CD4-positive, alpha-beta T cell treated with Interleukin-2 at 100 ng/mL for 4 hours (primary cell): ENCODE measurements around the gene TMEM8B.
A peak's percentile ranks its signal among the peaks of the same experiment; 100 is the strongest.
"Not testable (repeated sequence)": the region's sequence is repeated elsewhere in the genome, so short reads cannot be mapped to it uniquely, and the experiment has no call there.

Experiments
- DNase-seq: peaks from one replicate; pipeline ENCODE4 v3.0.0-alpha.2; 2020; ENCODE audit warnings: low spot score

The TMEM8B gene

GRCh38 chr9:35868933-35869332 lies 39.9 kb downstream of the TMEM8B start:
- no peak for DNase-seq

- DNase-seq: no peak
These were observed 40.7 kb downstream of the TMEM8B start for GRCh38 chr9:35869621-35870216.

- DNase-seq: no peak
These were observed 41.4 kb downstream of the TMEM8B start, which contains the start of gene OR13J1 for GRCh38 chr9:35870351-35870923. OR13J1 (minus strand) TSS chr9:35870401; CDS start chr9:35870401, 0 bp downstream.

GRCh38 chr9:35871545-35871944 lies 42.5 kb downstream of the TMEM8B start:
- DNase-seq: no peak

GRCh38 chr9:35872505-35872904 lies 43.5 kb downstream of the TMEM8B start:
- DNase-seq: no peak

GRCh38 chr9:35882263-35882848 lies 53.3 kb downstream of the TMEM8B start:
- peak; percentile 77 for DNase-seq

GRCh38 chr9:35882996-35883395 lies 54.0 kb downstream of the TMEM8B start:
- no peak for DNase-seq

GRCh38 chr9:35884908-35885307 lies 55.9 kb downstream of the TMEM8B start:
- DNase-seq: not testable (repeated sequence)

GRCh38 chr9:35891646-35892045 lies 62.6 kb downstream of the TMEM8B start:
- DNase-seq: no peak

- no peak for DNase-seq
These were observed 63.0 kb downstream of the TMEM8B start for GRCh38 chr9:35892051-35892450.

- DNase-seq: no peak
These were observed 67.5 kb downstream of the TMEM8B start for GRCh38 chr9:35896570-35896969.

- not testable (repeated sequence) for DNase-seq
These were observed 68.5 kb downstream of the TMEM8B start for GRCh38 chr9:35897376-35898099.

- DNase-seq: no peak
These were observed 69.3 kb downstream of the TMEM8B start for GRCh38 chr9:35898337-35898736.

- no peak for DNase-seq
These were observed 70.0 kb downstream of the TMEM8B start for GRCh38 chr9:35899021-35899420.

- DNase-seq: peak; percentile 73
These were observed 74.0 kb downstream of the TMEM8B start for GRCh38 chr9:35903049-35903448.

GRCh38 chr9:35904338-35904737 lies 75.3 kb downstream of the TMEM8B start:
- DNase-seq: no peak

- no peak for DNase-seq
These were observed 76.2 kb downstream of the TMEM8B start for GRCh38 chr9:35905051-35905781.

- DNase-seq: no peak
These were observed 77.1 kb downstream of the TMEM8B start, which contains the start of gene HRCT1 for GRCh38 chr9:35905912-35906679. HRCT1 (plus strand) TSS chr9:35906202; CDS start chr9:35906288, 86 bp downstream.

- DNase-seq: no peak
These were observed 78.1 kb downstream of the TMEM8B start for GRCh38 chr9:35906923-35907699.

GRCh38 chr9:35907711-35908503 lies 78.9 kb downstream of the TMEM8B start:
- no peak for DNase-seq
